Measurements from ENCODE around the gene NTF4.

DNA sequence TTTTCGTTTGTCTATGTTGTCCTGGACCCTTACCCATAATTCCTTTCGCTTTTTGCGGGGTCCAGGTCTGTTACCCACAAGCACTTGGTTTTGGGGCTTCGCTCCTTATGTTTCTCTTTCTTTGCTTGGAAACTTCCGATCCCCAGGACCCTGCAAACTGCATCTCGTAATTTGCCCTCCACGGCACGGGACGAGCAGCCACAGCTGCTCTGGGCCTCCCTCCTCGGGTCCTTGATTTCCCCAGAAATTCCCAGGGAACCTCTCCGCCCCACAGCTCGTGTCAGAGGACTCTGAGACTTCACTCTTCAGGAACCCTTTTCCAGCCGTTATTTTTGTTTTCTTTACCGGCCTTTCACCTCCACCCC lies 21.2 kb upstream of the NTF4 start:
- TF ChIP-seq POLR2A (IDR thresholded peaks at IDR 0.05): no peak
- TF ChIP-seq, protein P1, sequence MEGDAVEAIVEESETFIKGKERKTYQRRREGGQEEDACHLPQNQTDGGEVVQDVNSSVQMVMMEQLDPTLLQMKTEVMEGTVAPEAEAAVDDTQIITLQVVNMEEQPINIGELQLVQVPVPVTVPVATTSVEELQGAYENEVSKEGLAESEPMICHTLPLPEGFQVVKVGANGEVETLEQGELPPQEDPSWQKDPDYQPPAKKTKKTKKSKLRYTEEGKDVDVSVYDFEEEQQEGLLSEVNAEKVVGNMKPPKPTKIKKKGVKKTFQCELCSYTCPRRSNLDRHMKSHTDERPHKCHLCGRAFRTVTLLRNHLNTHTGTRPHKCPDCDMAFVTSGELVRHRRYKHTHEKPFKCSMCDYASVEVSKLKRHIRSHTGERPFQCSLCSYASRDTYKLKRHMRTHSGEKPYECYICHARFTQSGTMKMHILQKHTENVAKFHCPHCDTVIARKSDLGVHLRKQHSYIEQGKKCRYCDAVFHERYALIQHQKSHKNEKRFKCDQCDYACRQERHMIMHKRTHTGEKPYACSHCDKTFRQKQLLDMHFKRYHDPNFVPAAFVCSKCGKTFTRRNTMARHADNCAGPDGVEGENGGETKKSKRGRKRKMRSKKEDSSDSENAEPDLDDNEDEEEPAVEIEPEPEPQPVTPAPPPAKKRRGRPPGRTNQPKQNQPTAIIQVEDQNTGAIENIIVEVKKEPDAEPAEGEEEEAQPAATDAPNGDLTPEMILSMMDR (IDR thresholded peaks at IDR 0.05): no peak

Data from ovary (tissue), 3 donors.